Liver (tissue), 9 donors: ENCODE measurements around the gene RORC. TPM values are rescaled to one million over a fixed set of nuclear protein-coding genes. Genes with fewer than 3 reads are reported as not detected.

Experiments used
- DNase-seq: peaks from one replicate; pipeline ENCODE4 v3.0.0-alpha.2; 2017; ENCODE audit warnings: low spot score
- H3K27ac ChIP-seq, 2 donors: one replicate each; pipeline ENCODE4 v1.7.0; 2013; ENCODE audit warnings: inconsistent platforms in 2 of 2, low read length in 2 of 2, control low read depth in 1 of 2, low read depth in 1 of 2, mild to moderate bottlenecking in 1 of 2
- H3K27me3 ChIP-seq, 4 donors: one replicate each; pipeline versions ENCODE4 v1.6.1 to v1.7.0; 2013; ENCODE audit warnings: low read length in 3 of 4, inconsistent platforms in 1 of 4, mild to moderate bottlenecking in 1 of 4, moderate library complexity in 1 of 4; ENCODE audit not compliant: control insufficient read depth in 4 of 4, insufficient read depth in 4 of 4
- H3K36me3 ChIP-seq, 4 donors: one replicate each; pipeline versions ENCODE4 v1.6.1 to v1.7.0; 2013; ENCODE audit warnings: low read length in 3 of 4, mild to moderate bottlenecking in 3 of 4, low read depth in 1 of 4, moderate library complexity in 1 of 4; ENCODE audit not compliant: control insufficient read depth in 4 of 4, insufficient read depth in 3 of 4
- H3K4me1 ChIP-seq, 4 donors: one replicate each; pipeline versions ENCODE4 v1.6.1 to v1.7.0; 2013; ENCODE audit warnings: low read length in 3 of 4, mild to moderate bottlenecking in 3 of 4, moderate library complexity in 1 of 4; ENCODE audit not compliant: control insufficient read depth in 4 of 4, insufficient read depth in 4 of 4
- H3K4me3 ChIP-seq, 3 donors: one replicate each; pipeline versions ENCODE4 v1.6.1 to v1.7.0; 2013; ENCODE audit warnings: low read length in 3 of 3, control low read depth in 1 of 3, low read depth in 1 of 3, mild to moderate bottlenecking in 1 of 3
- H3K9ac ChIP-seq, 2 donors: one replicate each; pipeline ENCODE4 v1.7.0; 2013; ENCODE audit warnings: low read length in 2 of 2, mild to moderate bottlenecking in 2 of 2, moderate library complexity in 2 of 2, control low read depth in 1 of 2, low read depth in 1 of 2
- H3K9me3 ChIP-seq, 4 donors: one replicate each; pipeline versions ENCODE4 v1.6.1 to v1.7.0; 2013; ENCODE audit warnings: low read length in 3 of 4; ENCODE audit not compliant: control insufficient read depth in 4 of 4
- EGR1 ChIP-seq, 2 donors: IDR thresholded peaks; 2 replicates each; pipeline ENCODE4 v1.6.1; 2016 to 2018; ENCODE audit warnings: antibody characterized with exemption in 2 of 2, low read depth in 2 of 2
- FOXA1 ChIP-seq: IDR thresholded peaks from 2 replicates; pipeline ENCODE4 v1.6.1; 2016; ENCODE audit warnings: antibody characterized with exemption
- FOXA2 ChIP-seq: IDR thresholded peaks from 2 replicates; pipeline ENCODE4 v1.6.1; 2016; ENCODE audit warnings: antibody characterized with exemption
- GABPA ChIP-seq, 2 donors: IDR thresholded peaks in 1 of 2; conservative IDR thresholded peaks in 1 of 2; 2 replicates each; pipeline ENCODE4 v1.6.1; 2016; ENCODE audit warnings: antibody characterized with exemption in 2 of 2, mild to moderate bottlenecking in 1 of 2, moderate library complexity in 1 of 2
- HNF4G ChIP-seq: IDR thresholded peaks from 2 replicates; pipeline ENCODE4 v1.6.1; 2016; ENCODE audit warnings: antibody characterized with exemption
- JUND ChIP-seq, 2 donors: IDR thresholded peaks; 2 replicates each; pipeline ENCODE4 v1.6.1; 2016; ENCODE audit warnings: antibody characterized with exemption in 2 of 2
- NR2F2 ChIP-seq: IDR thresholded peaks from 2 replicates; pipeline ENCODE4 v1.6.1; 2016; ENCODE audit warnings: antibody characterized with exemption
- RAD21 ChIP-seq, 2 donors: IDR thresholded peaks; 2 replicates each; pipeline ENCODE4 v1.6.1; 2016; ENCODE audit warnings: antibody characterized with exemption in 2 of 2, mild to moderate bottlenecking in 2 of 2
- RXRA ChIP-seq, 2 donors: IDR thresholded peaks; 2 replicates each; pipeline ENCODE4 v1.6.1; 2017 to 2018; ENCODE audit warnings: antibody characterized with exemption in 2 of 2, mild to moderate bottlenecking in 1 of 2
- SP1 ChIP-seq: IDR thresholded peaks from 2 replicates; pipeline ENCODE4 v1.6.1; 2018; ENCODE audit warnings: antibody characterized with exemption, mild to moderate bottlenecking
- TAF1 ChIP-seq: conservative IDR thresholded peaks from 2 replicates; pipeline ENCODE4 v1.6.1; 2016; ENCODE audit warnings: antibody characterized with exemption, mild to moderate bottlenecking
- YY1 ChIP-seq: IDR thresholded peaks from 2 replicates; pipeline ENCODE4 v1.6.1; 2016; ENCODE audit warnings: antibody characterized with exemption, mild to moderate bottlenecking
- WGBS: extraction: QIAGEN DNeasy Blood & Tissue Kit; methylation state at CpG from one replicate; pipeline ENCODE4 v1.1.7; 2013; 5-methylcytosine and 5-hydroxymethylcytosine counted together
- polyA plus RNA-seq, 2 donors: library from polyadenylated mRNA; stranded (reverse) in 1 of 2; unstranded in 1 of 2; fragments of 200-250 nt in 1 of 2; fragments of >200 nt in 1 of 2; fragmentation: Nextera tagmentation in 1 of 2; extraction: Ambion mirVana in 1 of 2; gene quantifications; one replicate each; pipeline versions ENCODE4 v1.2.1 to v1.2.3, GENCODE V29; 2013 to 2015
- total RNA-seq, 2 donors: library from RNA; depleted of rRNA; stranded (reverse); fragments of >200 nt; gene quantifications; one replicate each; pipeline ENCODE4 v1.2.3, GENCODE V29; 2014
- TF ChIP-seq, protein P1 (sequence below): IDR thresholded peaks from 2 replicates; pipeline ENCODE4 v1.6.1; 2016; ENCODE audit warnings: antibody characterized with exemption
- TF ChIP-seq, protein P2 (sequence below): IDR thresholded peaks from 2 replicates; pipeline ENCODE4 v1.6.1; 2016; ENCODE audit warnings: antibody characterized with exemption
- TF ChIP-seq, protein P3 (sequence below): IDR thresholded peaks from 2 replicates; pipeline ENCODE4 v1.6.1; 2016; ENCODE audit warnings: antibody characterized with exemption
- TF ChIP-seq, protein P4 (sequence below): fragments of 150-350 bp; IDR thresholded peaks from 2 replicates; pipeline ENCODE4 v1.5.1; 2017; ENCODE audit warnings: improper control_type of control experiment, low read depth, low read length; ENCODE audit not compliant: missing input control
- TF ChIP-seq, protein P5 (sequence below): IDR thresholded peaks from 2 replicates; pipeline ENCODE4 v1.6.1; 2016; ENCODE audit warnings: antibody characterized with exemption, mild to moderate bottlenecking
- donor health status: healthy.
- donor health status: healthy.
- donor health status: healthy.
- donor health status: healthy.
- donor health status: healthy.

Gene RORC
- total and polyA plus RNA-seq, 4 donors = 2.9 to 59.2 (median 13.0) TPM

DNA sequence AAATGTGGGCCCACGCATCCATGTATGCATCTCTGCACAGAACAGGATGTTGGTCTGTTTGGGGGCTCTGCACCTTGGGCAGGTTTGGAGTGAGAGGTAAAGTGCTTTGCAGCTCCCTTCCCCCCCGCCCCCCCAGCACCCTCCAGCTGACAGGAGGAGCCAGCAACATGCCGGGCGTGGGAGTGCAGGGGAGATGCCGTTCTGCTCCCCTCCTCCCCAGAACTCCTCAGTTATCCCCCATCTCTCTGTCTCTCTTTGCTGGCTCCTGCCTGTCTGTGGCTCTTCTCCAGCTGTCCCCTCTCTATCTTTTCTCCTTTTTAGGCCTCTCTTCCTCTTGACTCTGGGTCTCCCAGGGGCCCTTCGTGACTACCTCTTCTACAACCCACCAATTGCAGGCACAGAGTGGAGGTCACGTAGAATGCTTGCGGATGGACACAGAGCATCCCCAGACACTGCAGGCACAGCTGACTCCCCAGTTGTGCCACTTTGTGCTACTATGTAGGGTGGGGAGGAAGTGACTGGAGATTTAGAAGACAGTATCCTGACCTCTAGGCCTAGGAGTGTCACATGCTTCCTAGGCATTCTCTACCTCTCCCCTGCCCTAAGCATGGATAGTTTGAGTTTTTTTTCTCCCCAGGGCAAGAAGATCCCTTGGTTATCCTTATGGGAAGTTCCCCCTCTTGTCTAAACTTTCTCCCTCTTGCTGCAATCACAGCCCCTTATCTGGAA, 1.7 kb upstream of the RORC start:
- peak overlapping the region; percentile 81 to 94 for H3K27ac ChIP-seq
- no peaks in the 10 kb centered on the region for H3K9me3 ChIP-seq
- H3K27me3 ChIP-seq = no peaks in the 10 kb centered on the region
- H3K36me3 ChIP-seq = peaks cover 0 to 2% (median under 1%) of the 10 kb centered on the region in 4 donors
- WGBS = 42% methylated on average over 8 of the region's 8 CpGs
- peaks cover 34 to 81% (median 69%) of the 10 kb centered on the region in 4 donors for H3K4me1 ChIP-seq
- TF ChIP-seq, protein P1, sequence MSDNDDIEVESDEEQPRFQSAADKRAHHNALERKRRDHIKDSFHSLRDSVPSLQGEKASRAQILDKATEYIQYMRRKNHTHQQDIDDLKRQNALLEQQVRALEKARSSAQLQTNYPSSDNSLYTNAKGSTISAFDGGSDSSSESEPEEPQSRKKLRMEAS = no peak
- TF ChIP-seq RAD21 (IDR thresholded peaks at IDR 0.05) (no peak), HNF4G (no peak), YY1 (no peak), FOXA1 (no peak), FOXA2 (no peak), GABPA (IDR thresholded peaks at IDR 0.05 in 1 of 2, conservative IDR thresholded peaks at IDR 0.05 in 1 of 2) (no peak), TAF1 (no peak)
- TF ChIP-seq, protein P2, sequence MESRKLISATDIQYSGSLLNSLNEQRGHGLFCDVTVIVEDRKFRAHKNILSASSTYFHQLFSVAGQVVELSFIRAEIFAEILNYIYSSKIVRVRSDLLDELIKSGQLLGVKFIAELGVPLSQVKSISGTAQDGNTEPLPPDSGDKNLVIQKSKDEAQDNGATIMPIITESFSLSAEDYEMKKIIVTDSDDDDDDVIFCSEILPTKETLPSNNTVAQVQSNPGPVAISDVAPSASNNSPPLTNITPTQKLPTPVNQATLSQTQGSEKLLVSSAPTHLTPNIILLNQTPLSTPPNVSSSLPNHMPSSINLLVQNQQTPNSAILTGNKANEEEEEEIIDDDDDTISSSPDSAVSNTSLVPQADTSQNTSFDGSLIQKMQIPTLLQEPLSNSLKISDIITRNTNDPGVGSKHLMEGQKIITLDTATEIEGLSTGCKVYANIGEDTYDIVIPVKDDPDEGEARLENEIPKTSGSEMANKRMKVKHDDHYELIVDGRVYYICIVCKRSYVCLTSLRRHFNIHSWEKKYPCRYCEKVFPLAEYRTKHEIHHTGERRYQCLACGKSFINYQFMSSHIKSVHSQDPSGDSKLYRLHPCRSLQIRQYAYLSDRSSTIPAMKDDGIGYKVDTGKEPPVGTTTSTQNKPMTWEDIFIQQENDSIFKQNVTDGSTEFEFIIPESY = no peak
- TF ChIP-seq, protein P3, sequence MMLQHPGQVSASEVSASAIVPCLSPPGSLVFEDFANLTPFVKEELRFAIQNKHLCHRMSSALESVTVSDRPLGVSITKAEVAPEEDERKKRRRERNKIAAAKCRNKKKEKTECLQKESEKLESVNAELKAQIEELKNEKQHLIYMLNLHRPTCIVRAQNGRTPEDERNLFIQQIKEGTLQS = no peak
- TF ChIP-seq, protein P4, sequence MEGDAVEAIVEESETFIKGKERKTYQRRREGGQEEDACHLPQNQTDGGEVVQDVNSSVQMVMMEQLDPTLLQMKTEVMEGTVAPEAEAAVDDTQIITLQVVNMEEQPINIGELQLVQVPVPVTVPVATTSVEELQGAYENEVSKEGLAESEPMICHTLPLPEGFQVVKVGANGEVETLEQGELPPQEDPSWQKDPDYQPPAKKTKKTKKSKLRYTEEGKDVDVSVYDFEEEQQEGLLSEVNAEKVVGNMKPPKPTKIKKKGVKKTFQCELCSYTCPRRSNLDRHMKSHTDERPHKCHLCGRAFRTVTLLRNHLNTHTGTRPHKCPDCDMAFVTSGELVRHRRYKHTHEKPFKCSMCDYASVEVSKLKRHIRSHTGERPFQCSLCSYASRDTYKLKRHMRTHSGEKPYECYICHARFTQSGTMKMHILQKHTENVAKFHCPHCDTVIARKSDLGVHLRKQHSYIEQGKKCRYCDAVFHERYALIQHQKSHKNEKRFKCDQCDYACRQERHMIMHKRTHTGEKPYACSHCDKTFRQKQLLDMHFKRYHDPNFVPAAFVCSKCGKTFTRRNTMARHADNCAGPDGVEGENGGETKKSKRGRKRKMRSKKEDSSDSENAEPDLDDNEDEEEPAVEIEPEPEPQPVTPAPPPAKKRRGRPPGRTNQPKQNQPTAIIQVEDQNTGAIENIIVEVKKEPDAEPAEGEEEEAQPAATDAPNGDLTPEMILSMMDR = no peak
- peak overlapping the region in 2 of 3 donors; percentile 27 to 65 for H3K4me3 ChIP-seq
- no peak for DNase-seq
- peak overlapping the region in 1 of 2 donors; percentile 36 for H3K9ac ChIP-seq

DNA sequence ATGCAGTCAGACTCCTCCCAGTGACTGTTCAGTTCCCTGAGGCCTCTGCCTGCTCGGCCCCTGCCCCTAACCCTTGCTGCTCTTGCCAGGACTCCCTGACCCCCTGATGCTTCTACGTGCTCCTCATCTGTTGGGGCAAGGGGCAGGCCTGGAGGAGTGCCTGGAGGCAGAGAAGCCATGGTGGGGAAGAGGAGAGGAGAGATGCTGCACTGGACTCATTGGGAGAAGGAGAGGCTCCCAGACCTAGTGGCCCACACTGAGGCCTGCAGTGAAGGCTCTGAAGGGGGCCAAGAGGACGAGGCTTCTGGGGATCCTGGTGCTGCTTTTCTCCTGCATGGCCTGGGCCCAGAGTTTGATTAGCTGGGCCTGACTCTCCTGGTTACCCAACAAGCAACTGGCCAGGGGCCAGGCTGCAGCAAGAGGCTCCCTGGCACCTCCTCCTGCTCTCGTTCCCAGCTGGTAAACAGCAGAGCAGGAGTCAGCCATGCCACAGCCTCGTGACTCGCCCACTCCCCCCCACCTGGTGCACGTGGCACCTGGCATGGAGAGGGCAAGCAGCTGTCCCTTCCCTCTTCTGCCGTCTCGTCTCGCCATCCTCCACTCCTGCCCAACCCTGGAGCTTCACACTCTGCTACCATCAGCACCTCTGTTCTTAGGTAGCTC, 847 bp upstream of the RORC start:
- H3K4me3 ChIP-seq = peak overlapping the region; percentile 46 to 90 (median 70)
- 26% methylated on average over 10 of the region's 10 CpGs for WGBS
- peaks cover 0 to 7% (median 4%) of the 10 kb centered on the region in 4 donors for H3K36me3 ChIP-seq
- no peaks in the 10 kb centered on the region for H3K27me3 ChIP-seq
- DNase-seq = no peak
- H3K9me3 ChIP-seq = no peaks in the 10 kb centered on the region
- H3K9ac ChIP-seq = peak overlapping the region in 1 of 2 donors; percentile 71
- H3K4me1 ChIP-seq = peaks cover 29 to 84% (median 75%) of the 10 kb centered on the region in 4 donors
- peak overlapping the region; percentile 94 for H3K27ac ChIP-seq
- TF ChIP-seq SP1 (peak; percentile 78), JUND (IDR thresholded peaks at IDR 0.05) (peak in 1 of 2 donors; percentile 55), TAF1 (no peak), RXRA (IDR thresholded peaks at IDR 0.05) (peak; percentile 82 to 85), FOXA1 (peak; percentile 87), FOXA2 (peak; percentile 94), GABPA (IDR thresholded peaks at IDR 0.05 in 1 of 2, conservative IDR thresholded peaks at IDR 0.05 in 1 of 2) (no peak), NR2F2 (no peak), RAD21 (IDR thresholded peaks at IDR 0.05) (peak in 1 of 2 donors; percentile 18), HNF4G (no peak), YY1 (peak; percentile 40), EGR1 (IDR thresholded peaks at IDR 0.05; ENCODE audit: low read depth in 2 of 2) (peak; percentile 49 to 83)
- TF ChIP-seq, protein P1 = peak; percentile 99
- TF ChIP-seq, protein P5, sequence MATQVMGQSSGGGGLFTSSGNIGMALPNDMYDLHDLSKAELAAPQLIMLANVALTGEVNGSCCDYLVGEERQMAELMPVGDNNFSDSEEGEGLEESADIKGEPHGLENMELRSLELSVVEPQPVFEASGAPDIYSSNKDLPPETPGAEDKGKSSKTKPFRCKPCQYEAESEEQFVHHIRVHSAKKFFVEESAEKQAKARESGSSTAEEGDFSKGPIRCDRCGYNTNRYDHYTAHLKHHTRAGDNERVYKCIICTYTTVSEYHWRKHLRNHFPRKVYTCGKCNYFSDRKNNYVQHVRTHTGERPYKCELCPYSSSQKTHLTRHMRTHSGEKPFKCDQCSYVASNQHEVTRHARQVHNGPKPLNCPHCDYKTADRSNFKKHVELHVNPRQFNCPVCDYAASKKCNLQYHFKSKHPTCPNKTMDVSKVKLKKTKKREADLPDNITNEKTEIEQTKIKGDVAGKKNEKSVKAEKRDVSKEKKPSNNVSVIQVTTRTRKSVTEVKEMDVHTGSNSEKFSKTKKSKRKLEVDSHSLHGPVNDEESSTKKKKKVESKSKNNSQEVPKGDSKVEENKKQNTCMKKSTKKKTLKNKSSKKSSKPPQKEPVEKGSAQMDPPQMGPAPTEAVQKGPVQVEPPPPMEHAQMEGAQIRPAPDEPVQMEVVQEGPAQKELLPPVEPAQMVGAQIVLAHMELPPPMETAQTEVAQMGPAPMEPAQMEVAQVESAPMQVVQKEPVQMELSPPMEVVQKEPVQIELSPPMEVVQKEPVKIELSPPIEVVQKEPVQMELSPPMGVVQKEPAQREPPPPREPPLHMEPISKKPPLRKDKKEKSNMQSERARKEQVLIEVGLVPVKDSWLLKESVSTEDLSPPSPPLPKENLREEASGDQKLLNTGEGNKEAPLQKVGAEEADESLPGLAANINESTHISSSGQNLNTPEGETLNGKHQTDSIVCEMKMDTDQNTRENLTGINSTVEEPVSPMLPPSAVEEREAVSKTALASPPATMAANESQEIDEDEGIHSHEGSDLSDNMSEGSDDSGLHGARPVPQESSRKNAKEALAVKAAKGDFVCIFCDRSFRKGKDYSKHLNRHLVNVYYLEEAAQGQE = peak; percentile 25
- TF ChIP-seq, protein P4 = no peak
